Hepatic stellate cell (primary cell): Measurements from ENCODE around the gene STEAP1B.
A peak's percentile ranks its signal among the peaks of the same experiment; 100 is the strongest.
"Not testable (repeated sequence)": the region's sequence is repeated elsewhere in the genome, so short reads cannot be mapped to it uniquely, and the experiment has no call there.

Experiments used
- DNase-seq: peaks from one replicate; pipeline ENCODE4 v3.0.0; 2011; ENCODE audit warnings: low spot score

Gene STEAP1B

DNA sequence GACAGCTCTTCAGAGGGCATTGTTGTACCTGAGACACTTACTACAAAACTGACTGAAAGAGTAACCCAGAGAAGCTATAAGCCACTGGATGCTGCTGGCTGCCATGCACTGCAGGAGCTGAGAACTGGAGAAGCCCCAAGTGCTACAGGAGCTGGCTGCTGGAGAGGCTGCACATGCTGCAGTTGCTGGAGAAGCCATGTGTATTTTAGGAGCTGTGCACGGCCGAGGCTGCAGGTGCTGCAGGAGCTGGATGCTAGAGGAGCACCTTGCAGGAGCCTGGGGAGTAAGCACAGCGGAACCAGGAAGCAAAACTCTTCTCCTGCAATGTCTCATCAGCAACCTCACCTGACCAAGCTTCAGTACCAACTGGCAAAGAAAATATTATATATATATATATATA is 45.5 kb downstream of the STEAP1B start:
- no peak for DNase-seq

GRCh38 chr7:22452960-22453558 is 46.9 kb downstream of the STEAP1B start:
- no peak for DNase-seq

- peak; percentile 49 for DNase-seq
Measured at GRCh38 chr7:22452142-22452959, 47.6 kb downstream of the STEAP1B start.

DNA sequence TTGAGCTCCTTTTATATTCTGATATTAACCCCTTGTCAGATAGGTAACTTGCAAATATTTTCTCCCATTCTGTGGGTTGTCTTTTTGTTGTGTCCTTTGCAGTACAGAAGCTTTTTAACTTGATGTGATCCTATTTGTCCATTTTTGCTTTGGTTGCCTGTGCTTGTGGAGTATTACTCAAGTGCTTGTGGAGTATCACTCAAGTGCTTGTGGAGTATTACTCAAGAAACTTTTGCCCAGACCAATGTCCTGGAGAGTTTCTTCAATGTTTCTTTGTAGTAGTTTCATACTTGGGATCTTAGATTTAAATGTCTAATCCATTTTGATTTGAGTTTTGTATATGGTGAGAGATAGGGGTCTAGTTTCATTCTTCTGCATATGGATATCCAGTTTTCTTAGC is 50.0 kb downstream of the STEAP1B start:
- DNase-seq = not testable (repeated sequence)

DNA sequence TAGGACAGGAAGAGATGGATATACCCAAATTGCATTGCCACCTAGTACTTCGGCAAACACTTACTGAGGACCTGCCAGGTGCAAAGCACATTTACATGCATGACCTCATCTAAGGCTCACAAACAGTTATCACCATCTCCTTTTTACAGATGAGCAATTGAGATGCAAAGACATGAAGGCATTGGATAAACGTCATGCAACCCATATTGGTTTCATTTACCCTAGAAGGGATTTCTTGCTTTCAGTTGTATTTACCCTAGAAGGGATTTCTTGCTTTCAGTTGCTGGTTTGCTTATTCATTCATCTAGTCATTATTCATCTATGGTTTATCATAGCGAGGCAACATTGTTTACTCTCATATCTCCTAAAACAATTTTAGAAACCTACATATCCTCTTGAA is 52.2 kb downstream of the STEAP1B start:
- DNase-seq = no peak

GRCh38 chr7:22447008-22447407 is 53.0 kb downstream of the STEAP1B start:
- no peak for DNase-seq

GRCh38 chr7:22445853-22446252 is 54.1 kb downstream of the STEAP1B start:
- DNase-seq = no peak

DNA sequence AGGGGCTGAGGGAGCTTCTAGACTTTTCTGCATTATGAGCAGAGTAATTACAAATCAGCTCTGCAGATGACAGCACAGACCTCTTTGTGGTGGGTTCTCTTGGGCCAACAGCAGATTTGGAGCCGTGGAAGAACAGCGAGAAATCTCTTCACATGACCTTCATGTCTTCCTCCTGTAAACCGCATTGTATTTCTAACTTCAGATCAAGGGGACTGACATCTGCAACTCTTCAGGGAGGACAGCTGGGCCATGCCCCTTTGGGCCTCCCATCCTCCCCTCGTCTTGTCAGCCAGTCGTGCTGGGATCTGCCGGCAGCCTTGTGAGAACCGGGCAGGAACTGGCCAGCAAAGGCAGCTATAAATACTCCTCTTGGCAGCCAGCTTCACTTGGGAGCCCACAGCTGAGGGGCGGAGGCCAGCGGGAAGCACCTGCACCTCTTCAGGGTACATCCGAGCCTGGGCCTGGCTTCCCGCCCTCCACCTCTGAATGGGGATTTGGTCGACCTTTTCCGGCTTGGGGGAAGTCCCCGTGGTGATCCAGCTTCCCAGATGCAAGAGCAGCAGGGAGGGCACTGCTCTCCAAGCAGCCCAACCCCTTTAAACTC is 54.7 kb downstream of the STEAP1B start:
- DNase-seq = peak; percentile 19

- DNase-seq = no peak
Measured at GRCh38 chr7:22444181-22444971, 55.6 kb downstream of the STEAP1B start.

DNA sequence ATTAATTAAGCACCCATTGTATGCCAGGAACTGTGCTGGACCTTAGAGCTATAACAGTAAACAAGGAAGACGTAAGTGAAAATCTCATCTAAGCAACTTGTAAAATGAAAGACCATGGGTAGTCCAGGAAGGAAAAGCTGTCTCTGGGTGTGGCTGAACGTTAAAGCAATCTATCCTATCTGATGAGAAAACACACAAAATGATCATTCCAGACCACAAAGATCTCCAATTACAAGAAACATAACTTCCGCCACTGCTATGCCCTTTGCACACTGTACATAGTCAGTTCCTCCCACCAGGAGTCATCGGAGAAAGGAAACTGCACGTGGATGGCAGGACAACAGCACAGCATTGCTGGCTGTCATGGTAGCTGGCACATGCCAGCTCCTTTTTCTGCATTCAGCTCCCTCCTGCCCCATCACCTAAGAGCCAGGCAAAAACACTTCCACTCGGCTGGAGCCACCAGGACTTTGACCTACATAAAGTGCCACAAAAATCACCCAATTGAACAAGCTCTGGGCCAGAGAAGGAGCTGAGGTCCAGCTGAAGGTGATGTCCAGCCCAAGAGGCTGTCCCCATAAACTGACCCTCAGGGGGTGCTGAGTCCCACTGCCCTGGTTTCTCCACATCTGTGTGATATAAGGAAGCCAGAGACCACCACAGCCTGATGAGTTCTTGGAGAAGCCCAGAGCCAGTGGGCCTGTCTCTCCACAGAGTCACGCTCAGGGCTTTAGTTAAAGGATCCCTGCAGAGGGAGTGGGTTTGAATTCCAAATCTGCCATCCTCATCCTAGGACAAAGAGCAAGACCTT is 56.4 kb downstream of the STEAP1B start:
- no peak for DNase-seq

DNA sequence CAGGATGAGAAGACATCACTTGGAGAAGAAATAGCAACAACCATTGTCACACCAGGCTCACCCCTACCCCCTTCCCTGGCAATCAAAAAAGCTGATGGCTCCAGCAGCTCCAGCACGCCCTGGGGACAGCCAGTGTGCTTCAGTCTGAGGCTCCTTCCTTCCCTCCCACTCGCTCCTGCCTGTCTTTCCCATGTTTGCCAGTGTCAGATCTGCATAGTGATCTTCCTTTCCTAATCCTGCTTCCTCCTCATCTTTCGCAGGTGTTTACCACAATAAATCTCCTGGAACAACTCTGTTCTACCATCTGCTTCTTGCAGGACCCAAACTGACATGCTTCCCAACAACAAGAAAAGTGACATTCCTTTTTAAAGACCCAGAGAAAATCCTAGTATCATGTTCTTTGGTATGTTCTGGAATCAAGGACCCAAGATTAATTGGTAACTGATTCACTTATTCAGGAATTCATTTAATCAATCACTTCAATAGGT is 57.1 kb downstream of the STEAP1B start:
- no peak for DNase-seq

DNA sequence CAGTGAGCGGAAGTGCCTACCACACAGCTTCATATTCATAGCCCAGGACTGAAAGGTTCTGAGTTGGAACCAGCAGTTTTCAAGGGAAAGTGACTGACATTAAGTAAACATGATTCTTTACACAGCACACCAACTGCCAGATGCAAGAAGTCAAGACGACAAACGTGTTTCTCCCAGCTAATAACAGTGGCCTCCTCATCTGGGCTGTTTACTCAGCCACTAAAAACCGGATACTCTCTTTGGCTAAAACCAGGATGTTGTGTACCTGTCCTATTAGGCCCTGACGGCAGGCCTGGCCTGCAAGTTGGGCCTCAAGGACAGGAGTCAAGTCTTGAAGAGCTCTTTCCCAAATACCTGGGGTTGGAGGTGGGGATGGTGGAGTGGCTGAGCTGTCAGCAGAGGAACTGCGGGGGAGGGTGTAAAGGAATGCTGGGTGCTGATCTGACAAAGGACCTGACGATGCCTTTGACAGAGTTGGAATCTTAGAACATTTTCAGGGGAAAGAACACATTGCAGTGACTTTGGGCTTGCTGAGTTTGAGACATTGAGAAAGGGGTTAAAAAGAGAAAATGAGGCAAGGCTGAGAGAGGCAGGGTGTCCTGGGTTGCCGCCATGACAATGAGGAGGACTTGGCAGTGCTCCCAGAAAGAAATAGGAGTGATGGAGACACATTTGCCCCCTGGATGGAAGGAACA is 57.7 kb downstream of the STEAP1B start:
- DNase-seq = no peak

DNA sequence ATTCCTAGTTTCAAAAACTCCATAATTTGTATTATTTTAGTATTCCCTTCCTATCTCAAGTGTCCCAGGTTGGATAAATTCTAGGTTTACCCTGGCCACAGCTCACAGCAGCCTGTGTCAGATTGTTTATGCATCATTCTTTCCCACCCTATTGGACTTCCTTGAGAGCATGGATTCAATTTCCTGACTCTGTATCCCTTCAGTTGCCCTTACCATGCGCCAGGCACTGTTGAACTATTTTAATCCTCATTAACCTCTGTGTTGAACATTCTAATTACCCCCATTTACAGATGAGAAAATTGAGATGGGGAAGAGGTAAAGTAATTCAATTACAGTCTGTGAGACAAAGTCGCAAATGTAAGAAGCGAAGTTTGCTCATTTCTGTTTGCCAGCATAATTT is 58.8 kb downstream of the STEAP1B start:
- DNase-seq = no peak

GRCh38 chr7:22438994-22439393 is 61.0 kb downstream of the STEAP1B start:
- DNase-seq = no peak

- not testable (repeated sequence) for DNase-seq
Measured at GRCh38 chr7:22436552-22436951, 63.4 kb downstream of the STEAP1B start.

DNA sequence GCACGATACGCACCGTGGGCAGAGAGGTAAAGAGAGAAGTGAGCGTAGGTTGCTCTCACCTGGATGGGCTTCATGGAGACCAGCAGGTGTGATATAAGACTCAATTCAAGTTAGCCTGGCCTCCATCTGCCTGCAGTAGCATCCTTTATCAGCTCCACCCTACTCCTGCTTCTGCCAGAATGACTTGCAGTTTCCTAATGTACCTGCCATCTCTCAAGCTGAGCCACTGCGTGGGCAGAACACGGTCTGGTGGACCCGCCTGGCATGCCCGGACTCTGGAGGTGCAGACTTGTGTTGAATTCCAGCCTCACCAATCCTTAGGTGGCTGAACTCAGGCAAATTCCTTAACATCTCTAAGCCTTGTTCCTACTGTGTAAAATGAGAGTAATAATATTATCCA is 64.3 kb downstream of the STEAP1B start:
- DNase-seq = no peak

DNA sequence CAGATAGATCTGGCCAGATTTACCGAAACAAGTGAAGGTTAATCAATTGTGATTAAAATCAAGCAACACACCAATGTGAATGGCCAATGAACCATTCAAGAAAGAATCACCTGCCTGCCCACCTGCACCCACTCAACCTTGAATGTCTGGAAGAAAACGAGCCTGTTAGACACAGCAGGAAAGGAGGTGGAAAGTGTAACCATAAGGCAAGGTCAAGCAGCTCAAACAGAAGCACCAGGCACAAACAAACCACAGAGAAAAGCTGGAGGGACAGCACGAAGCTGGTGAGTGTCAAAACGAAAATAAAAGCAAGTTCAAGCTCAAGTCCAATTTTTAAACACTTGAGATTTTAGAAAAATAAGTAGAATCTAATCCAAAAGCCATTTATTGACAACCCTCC is 64.9 kb downstream of the STEAP1B start:
- DNase-seq = no peak

GRCh38 chr7:22433710-22434460 is 66.1 kb downstream of the STEAP1B start:
- DNase-seq = no peak

DNA sequence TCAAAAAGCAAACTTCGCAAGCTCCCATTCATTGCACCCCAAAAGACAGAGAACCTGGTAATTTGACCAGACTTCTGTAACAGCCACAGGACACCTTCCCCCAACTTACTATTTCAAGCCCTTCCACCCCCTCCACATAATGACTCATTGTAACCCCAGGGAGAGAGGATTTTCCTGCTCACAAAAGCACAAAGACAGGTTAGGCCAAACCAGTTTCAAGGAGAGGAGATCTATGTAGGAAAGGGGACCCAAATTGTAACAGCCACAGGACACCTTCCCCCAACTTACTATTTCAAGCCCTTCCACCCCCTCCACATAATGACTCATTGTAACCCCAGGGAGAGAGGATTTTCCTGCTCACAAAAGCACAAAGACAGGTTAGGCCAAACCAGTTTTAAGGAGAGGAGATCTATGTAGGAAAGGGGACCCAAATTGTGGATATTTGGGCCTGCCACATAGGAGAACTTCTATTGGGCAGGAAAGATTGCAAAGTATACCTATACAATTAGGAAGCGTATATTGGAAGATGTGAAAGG is 66.8 kb downstream of the STEAP1B start:
- not testable (repeated sequence) for DNase-seq

DNA sequence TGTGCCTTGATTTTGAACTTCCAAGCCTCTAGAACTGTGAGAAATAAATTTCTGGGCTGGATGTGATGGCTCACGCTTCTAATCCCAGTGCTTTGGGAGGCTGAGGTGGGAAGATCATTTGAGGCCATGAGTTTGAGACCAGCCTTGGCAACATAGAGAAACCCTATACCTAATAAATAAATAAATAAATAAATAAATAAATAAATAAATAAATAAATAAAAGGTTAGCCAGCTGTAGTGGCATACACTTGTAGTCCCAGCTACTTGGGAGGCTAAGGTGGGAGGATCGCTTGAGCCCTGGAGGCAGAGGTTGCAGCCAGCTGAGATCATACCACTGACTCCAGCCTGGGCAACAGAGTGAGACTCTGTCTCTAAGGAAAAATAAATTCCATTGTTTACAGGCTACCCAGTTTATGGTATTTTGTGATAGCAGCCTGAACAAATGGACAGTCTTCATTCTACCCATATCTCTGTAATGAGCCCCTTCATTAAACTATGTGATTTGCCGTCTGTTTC is 67.7 kb downstream of the STEAP1B start:
- DNase-seq = no peak
